Gastrocnemius medialis (tissue), 4 donors: Measurements from ENCODE around the gene FANCC. TPM values are rescaled to one million over a fixed set of nuclear protein-coding genes. Genes with fewer than 3 reads are reported as not detected.

Experiments used
- ATAC-seq, 2 donors: fragments of 150-250 bp; one replicate each; pipeline ENCODE4 v1.9.1; 2016
- DNase-seq, 2 donors: peaks; one replicate each; pipeline ENCODE4 v3.0.0-alpha.2; 2019
- H3K27ac ChIP-seq, 4 donors: fragments of 200-600 bp; sonication (generic); 1 replicate in 1 of 4; 2 replicates in 3 of 4; pipeline ENCODE4 v1.5.1; 2016 to 2018; ENCODE audit warnings: mild to moderate bottlenecking in 2 of 4, moderate library complexity in 1 of 4
- H3K27me3 ChIP-seq, 3 donors: fragments of 200-600 bp; sonication (generic) in 2 of 3; 1 replicate in 1 of 3; 2 replicates in 2 of 3; pipeline versions ENCODE4 v1.5.1 to v1.6.0; 2016 to 2019; ENCODE audit warnings: mild to moderate bottlenecking in 1 of 3, moderate library complexity in 1 of 3
- H3K36me3 ChIP-seq, 2 donors: fragments of 200-600 bp; sonication (generic) in 1 of 2; one replicate each; pipeline ENCODE4 v1.5.1; 2017 to 2018
- H3K4me1 ChIP-seq, 2 donors: fragments of 200-600 bp; sonication (generic) in 1 of 2; one replicate each; pipeline ENCODE4 v1.5.1; 2016 to 2017; ENCODE audit warnings: mild to moderate bottlenecking in 2 of 2
- H3K4me3 ChIP-seq, 4 donors: fragments of 200-600 bp; sonication (generic) in 3 of 4; 1 replicate in 1 of 4; 2 replicates in 3 of 4; pipeline ENCODE4 v1.5.1; 2016 to 2019; ENCODE audit warnings: mild to moderate bottlenecking in 2 of 4
- H3K9me3 ChIP-seq, 3 donors: fragments of 200-600 bp; sonication (generic) in 2 of 3; 1 replicate in 1 of 3; 2 replicates in 2 of 3; pipeline ENCODE4 v1.5.1; 2016 to 2019
- POLR2A ChIP-seq, 2 donors: fragments of 450-650 bp; IDR thresholded peaks; one replicate each; pipeline ENCODE4 v1.6.1; 2017; ENCODE audit warnings: antibody characterized with exemption in 2 of 2, mild to moderate bottlenecking in 2 of 2, moderate library complexity in 2 of 2
- in situ Hi-C, 4 donors: fragments of 200-750 bp; cut with MboI; loops; one replicate each; pipeline versions ENCODE4 v1.15.0 to v1.8.0; 2017; ENCODE audit warnings: low sequenced_read_pairs in 4 of 4
- intact Hi-C: fragments of 100-400 bp; cut with DNase I; formaldehyde crosslinking; loops from one replicate; pipeline ENCODE4 v1.15.1; 2023; ENCODE audit warnings: low total_unique reads
- total RNA-seq, 4 donors: library from RNA; depleted of rRNA; stranded (reverse); fragments of >200 nt; gene quantifications; one replicate each; pipeline versions ENCODE4 v1.1.0 to v1.2.3, GENCODE V29; 2016
- TF ChIP-seq, protein P1 (sequence below), 5 experiments: fragments of 450-650 bp in 3 of 5; fragments of 200-600 bp in 2 of 5; sonication (generic) in 2 of 5; IDR thresholded peaks in 4 of 5; conservative IDR thresholded peaks in 1 of 5; 1 replicate in 4 of 5; 2 replicates in 1 of 5; pipeline ENCODE4 v1.5.1; 2016 to 2019; ENCODE audit warnings: antibody characterized with exemption in 5 of 5, mild to moderate bottlenecking in 3 of 5, moderate library complexity in 3 of 5

Gene FANCC
- total RNA-seq, 4 donors from 2014 or later: 1.2 to 4.8 (median 2.5) TPM

GRCh38 chr9:95099321-95100070 is 218.0 kb downstream of the FANCC start:
- DNase-seq: no peak
- H3K4me3 ChIP-seq: no peak overlapping the region
- no peak for ATAC-seq
- H3K9me3 ChIP-seq: no peaks in the 10 kb centered on the region
- TF ChIP-seq, protein P1, sequence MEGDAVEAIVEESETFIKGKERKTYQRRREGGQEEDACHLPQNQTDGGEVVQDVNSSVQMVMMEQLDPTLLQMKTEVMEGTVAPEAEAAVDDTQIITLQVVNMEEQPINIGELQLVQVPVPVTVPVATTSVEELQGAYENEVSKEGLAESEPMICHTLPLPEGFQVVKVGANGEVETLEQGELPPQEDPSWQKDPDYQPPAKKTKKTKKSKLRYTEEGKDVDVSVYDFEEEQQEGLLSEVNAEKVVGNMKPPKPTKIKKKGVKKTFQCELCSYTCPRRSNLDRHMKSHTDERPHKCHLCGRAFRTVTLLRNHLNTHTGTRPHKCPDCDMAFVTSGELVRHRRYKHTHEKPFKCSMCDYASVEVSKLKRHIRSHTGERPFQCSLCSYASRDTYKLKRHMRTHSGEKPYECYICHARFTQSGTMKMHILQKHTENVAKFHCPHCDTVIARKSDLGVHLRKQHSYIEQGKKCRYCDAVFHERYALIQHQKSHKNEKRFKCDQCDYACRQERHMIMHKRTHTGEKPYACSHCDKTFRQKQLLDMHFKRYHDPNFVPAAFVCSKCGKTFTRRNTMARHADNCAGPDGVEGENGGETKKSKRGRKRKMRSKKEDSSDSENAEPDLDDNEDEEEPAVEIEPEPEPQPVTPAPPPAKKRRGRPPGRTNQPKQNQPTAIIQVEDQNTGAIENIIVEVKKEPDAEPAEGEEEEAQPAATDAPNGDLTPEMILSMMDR (IDR thresholded peaks at IDR 0.05 in 4 of 5, conservative IDR thresholded peaks at IDR 0.05 in 1 of 5): no peak
- TF ChIP-seq POLR2A (IDR thresholded peaks at IDR 0.05): no peak
- peaks cover 77 to 78% of the 10 kb centered on the region in 2 donors for H3K4me1 ChIP-seq
- no peaks in the 10 kb centered on the region for H3K36me3 ChIP-seq
- peak overlapping the region; percentile 87 to 96 (median 90) for H3K27ac ChIP-seq
- no peaks in the 10 kb centered on the region for H3K27me3 ChIP-seq
- intact Hi-C loops: loop anchor here (5.0 to 10.0 kb wide), 2 partner anchors 405 to 1882 kb away; no protein-coding TSS in a partner anchor
- in situ Hi-C loops: no loop called here

DNA sequence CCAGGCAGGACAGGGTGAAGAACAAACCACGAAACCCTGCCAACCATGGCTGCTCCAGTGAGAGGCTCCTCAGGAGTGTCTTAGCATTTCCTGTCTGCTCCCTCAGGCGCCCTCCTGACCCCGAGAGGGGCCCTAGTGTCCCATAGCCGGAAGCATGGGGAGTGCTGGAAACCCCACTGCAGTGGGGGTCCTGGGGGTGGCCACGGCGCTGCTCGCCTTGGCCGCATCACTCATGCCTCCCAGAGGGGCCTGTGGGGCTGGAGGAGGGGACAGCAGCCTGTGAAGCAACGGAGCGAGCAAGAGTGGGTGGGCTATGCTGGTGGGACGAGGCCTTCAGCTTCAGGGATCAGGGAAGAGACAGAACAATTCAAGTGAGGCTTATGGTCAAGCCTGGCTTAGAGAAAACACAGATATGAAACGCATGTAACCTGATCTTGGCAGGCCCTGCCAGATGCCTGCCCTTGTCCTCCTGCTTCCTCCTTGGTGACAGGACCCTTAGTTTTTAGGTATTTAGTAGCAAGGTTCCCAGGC is 219.1 kb downstream of the FANCC start:
- Histone ChIP-seq H3K4me1 (peaks cover 78 to 79% of the 10 kb centered on the region in 2 donors), H3K4me3 (no peak overlapping the region), H3K27me3 (no peaks in the 10 kb centered on the region), H3K36me3 (no peaks in the 10 kb centered on the region), H3K27ac (peak overlapping the region; percentile 87 to 96 (median 90)), H3K9me3 (no peaks in the 10 kb centered on the region)
- intact Hi-C loops: loop anchor here (5.0 to 10.0 kb wide), 2 partner anchors 406 to 1881 kb away; no protein-coding TSS in a partner anchor
- ATAC-seq (peak; percentile 24 to 28), DNase-seq (peak in 1 of 2 donors; percentile 67)
- no peak for TF ChIP-seq POLR2A (IDR thresholded peaks at IDR 0.05)
- TF ChIP-seq, protein P1 (IDR thresholded peaks at IDR 0.05 in 4 of 5, conservative IDR thresholded peaks at IDR 0.05 in 1 of 5): no peak
- in situ Hi-C loops: no loop called here

DNA sequence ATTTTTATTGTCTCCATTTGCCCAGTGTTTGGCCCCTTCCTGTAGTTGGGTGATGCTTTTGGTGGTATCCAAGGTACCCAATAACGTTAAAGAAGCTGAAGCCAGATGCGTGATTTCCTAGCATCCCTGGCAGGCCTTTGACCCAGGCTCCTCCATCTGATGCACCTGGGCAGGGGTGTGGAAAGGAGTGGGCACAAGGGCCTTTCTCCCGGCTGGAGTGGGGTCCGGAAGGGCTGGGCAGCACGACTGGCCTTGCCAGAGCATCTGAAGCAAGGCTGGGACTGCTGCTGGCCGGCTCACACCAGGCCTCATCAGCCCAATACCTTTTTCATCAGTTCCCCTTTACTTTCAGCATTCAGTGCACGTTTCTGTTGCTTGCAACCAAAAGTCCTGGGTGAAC is 220.2 kb downstream of the FANCC start:
- DNase-seq (no peak), ATAC-seq (no peak)
- intact Hi-C loops: loop anchor here (5.0 to 10.0 kb wide), 2 partner anchors 408 to 1880 kb away; no protein-coding TSS in a partner anchor
- H3K4me1 ChIP-seq: peaks cover 78 to 81% of the 10 kb centered on the region in 2 donors
- TF ChIP-seq, protein P1 (IDR thresholded peaks at IDR 0.05 in 4 of 5, conservative IDR thresholded peaks at IDR 0.05 in 1 of 5): no peak
- no peak for TF ChIP-seq POLR2A (IDR thresholded peaks at IDR 0.05)
- in situ Hi-C loops: no loop called here
- H3K27me3 ChIP-seq: no peaks in the 10 kb centered on the region
- no peaks in the 10 kb centered on the region for H3K36me3 ChIP-seq
- peak overlapping the region; percentile 87 to 96 (median 90) for H3K27ac ChIP-seq
- no peak overlapping the region for H3K4me3 ChIP-seq
- no peaks in the 10 kb centered on the region for H3K9me3 ChIP-seq

GRCh38 chr9:95096807-95097206 is 220.7 kb downstream of the FANCC start:
- in situ Hi-C loops: no loop called here
- H3K9me3 ChIP-seq: no peaks in the 10 kb centered on the region
- no peak overlapping the region for H3K4me3 ChIP-seq
- peak in 1 of 2 donors; percentile 48 for DNase-seq
- no peak for TF ChIP-seq POLR2A (IDR thresholded peaks at IDR 0.05)
- TF ChIP-seq, protein P1 (IDR thresholded peaks at IDR 0.05 in 4 of 5, conservative IDR thresholded peaks at IDR 0.05 in 1 of 5): peak in 1 of 5 experiments; percentile 17
- no peaks in the 10 kb centered on the region for H3K27me3 ChIP-seq
- H3K4me1 ChIP-seq: peaks cover 78 to 81% of the 10 kb centered on the region in 2 donors
- H3K36me3 ChIP-seq: no peaks in the 10 kb centered on the region
- intact Hi-C loops: loop anchor here (5.0 to 10.0 kb wide), 2 partner anchors 408 to 1880 kb away; no protein-coding TSS in a partner anchor
- no peak for ATAC-seq
- H3K27ac ChIP-seq: peak overlapping the region; percentile 87 to 96 (median 90)
